ENCODE measurements around the gene CLSTN3. TPM values are rescaled to one million over a fixed set of nuclear protein-coding genes. Genes with fewer than 3 reads are reported as not detected.

CLSTN3 gene
- total RNA-seq, 1 experiment from 2014 or later: 40.2 TPM

GRCh38 chr12:7136676-7137075, 6.5 kb downstream of the CLSTN3 start:
- Mint-ChIP-seq H3K27ac (ENCODE audit: unreplicated experiment) (no peak overlapping the region), H3K27me3 (ENCODE audit: insufficient read depth, unreplicated experiment) (no peaks in the 10 kb centered on the region), H3K4me1 (ENCODE audit: low read depth, unreplicated experiment) (peaks cover 2% of the 10 kb centered on the region), H3K36me3 (ENCODE audit: insufficient read depth, unreplicated experiment) (peaks cover 11% of the 10 kb centered on the region), H3K9me3 (ENCODE audit: unreplicated experiment) (no peaks in the 10 kb centered on the region), H3K4me3 (ENCODE audit: unreplicated experiment) (no peak overlapping the region)
- Histone ChIP-seq H3K4me1 (0 out of 2 replicates have a peak, but pooled peaks cover under 1% of the 10 kb centered on the region), H3K36me3 (ENCODE audit: control insufficient read depth, insufficient read depth, low read length) (peaks cover 2% of the 10 kb centered on the region; the same call in 1 of the 2 replicates), H3K27me3 (replicated peaks; ENCODE audit: control insufficient read depth, insufficient read depth, low read length) (no peaks in the 10 kb centered on the region), H3K4me3 (ENCODE audit: low read depth, low read length) (no peak overlapping the region), H3K9me3 (no peaks in the 10 kb centered on the region)
- no TSS peak for BruUV-seq (replicated peaks)
- TF ChIP-seq CTCF (IDR thresholded peaks at IDR 0.05; ENCODE audit: insufficient read depth in 1 of 2, low read depth in 1 of 2, low read length in 1 of 2, severe bottlenecking in 1 of 2, unreplicated experiment in 1 of 2): no peak
- POLR2A ChIA-PET: no interaction called here
- DNase-seq: no peak
- intact Hi-C loops (cut with micrococcal nuclease; ENCODE audit: unreplicated experiment): no loop called here
- CTCF ChIA-PET: no interaction called here

GRCh38 chr12:7137908-7138307, 7.7 kb downstream of the CLSTN3 start:
- peaks cover 2% of the 10 kb centered on the region; the same call in 1 of the 2 replicates for H3K36me3 ChIP-seq (ENCODE audit: control insufficient read depth, insufficient read depth, low read length)
- Mint-ChIP-seq H3K36me3 (ENCODE audit: insufficient read depth, unreplicated experiment) (peaks cover 11% of the 10 kb centered on the region), H3K4me1 (ENCODE audit: low read depth, unreplicated experiment) (no peaks in the 10 kb centered on the region), H3K9me3 (ENCODE audit: unreplicated experiment) (no peaks in the 10 kb centered on the region), H3K4me3 (ENCODE audit: unreplicated experiment) (no peak overlapping the region), H3K27me3 (ENCODE audit: insufficient read depth, unreplicated experiment) (no peaks in the 10 kb centered on the region), H3K27ac (ENCODE audit: unreplicated experiment) (no peak overlapping the region)
- POLR2A ChIA-PET: no interaction called here
- CTCF ChIA-PET: no interaction called here
- no peak for TF ChIP-seq CTCF (IDR thresholded peaks at IDR 0.05; ENCODE audit: insufficient read depth in 1 of 2, low read depth in 1 of 2, low read length in 1 of 2, severe bottlenecking in 1 of 2, unreplicated experiment in 1 of 2)
- no TSS peak for BruUV-seq (replicated peaks)
- no peaks in the 10 kb centered on the region for H3K27me3 ChIP-seq (replicated peaks; ENCODE audit: control insufficient read depth, insufficient read depth, low read length)
- DNase-seq: no peak
- no peaks in the 10 kb centered on the region for H3K9me3 ChIP-seq
- H3K4me1 ChIP-seq: no peaks in the 10 kb centered on the region
- H3K4me3 ChIP-seq (ENCODE audit: low read depth, low read length): no peak overlapping the region
- intact Hi-C loops (cut with micrococcal nuclease; ENCODE audit: unreplicated experiment): no loop called here

- H3K4me1 Mint-ChIP-seq (ENCODE audit: low read depth, unreplicated experiment): no peaks in the 10 kb centered on the region
- CTCF ChIA-PET: interaction anchor here (1.0 kb wide), 1 partner anchor 16 kb away, joined by 4 read pairs; no protein-coding TSS in a partner anchor
These were observed 9.0 kb downstream of the CLSTN3 start for GRCh38 chr12:7139200-7139599.

More at GRCh38 chr12:7139200-7139599, 9.0 kb downstream of the CLSTN3 start:
- no peak overlapping the region for H3K4me3 ChIP-seq (ENCODE audit: low read depth, low read length)
- H3K4me1 ChIP-seq: no peaks in the 10 kb centered on the region
- no peaks in the 10 kb centered on the region for H3K9me3 ChIP-seq
- Mint-ChIP-seq H3K27ac (ENCODE audit: unreplicated experiment) (no peak overlapping the region), H3K9me3 (ENCODE audit: unreplicated experiment) (no peaks in the 10 kb centered on the region), H3K27me3 (ENCODE audit: insufficient read depth, unreplicated experiment) (no peaks in the 10 kb centered on the region), H3K36me3 (ENCODE audit: insufficient read depth, unreplicated experiment) (peaks cover 11% of the 10 kb centered on the region), H3K4me3 (ENCODE audit: unreplicated experiment) (no peak overlapping the region)
- BruUV-seq (replicated peaks): no TSS peak
- H3K36me3 ChIP-seq (ENCODE audit: control insufficient read depth, insufficient read depth, low read length): 0 out of 2 replicates have a peak, but pooled peaks cover 2% of the 10 kb centered on the region
- no peak for DNase-seq
- intact Hi-C loops (cut with micrococcal nuclease; ENCODE audit: unreplicated experiment): no loop called here
- no peaks in the 10 kb centered on the region for H3K27me3 ChIP-seq (replicated peaks; ENCODE audit: control insufficient read depth, insufficient read depth, low read length)
- TF ChIP-seq CTCF (IDR thresholded peaks at IDR 0.05; ENCODE audit: insufficient read depth in 1 of 2, low read depth in 1 of 2, low read length in 1 of 2, severe bottlenecking in 1 of 2, unreplicated experiment in 1 of 2): no peak
- POLR2A ChIA-PET: no interaction called here

Data from Caco-2 (cell line).